Fibroblast of lung (primary cell): ENCODE measurements around the gene SRP14. TPM values are rescaled to one million over a fixed set of nuclear protein-coding genes. Genes with fewer than 3 reads are reported as not detected.

Experiments
- DNase-seq, 2 donors: peaks; one replicate each; pipeline versions ENCODE4 v3.0.0 to v3.0.0-alpha.2; 2010; ENCODE audit warnings: low read depth in 2 of 2
- H2AFZ ChIP-seq: 2 replicates; pipeline ENCODE4 v1.5.1; 2012; ENCODE audit warnings: low read length, control low read depth, inconsistent platforms
- H3K27ac ChIP-seq: 2 replicates; pipeline ENCODE4 v1.5.1; 2011; ENCODE audit warnings: low read length, control low read depth; ENCODE audit not compliant: insufficient read depth
- H3K27me3 ChIP-seq: 2 replicates; pipeline ENCODE4 v1.5.1; 2011; ENCODE audit warnings: mild to moderate bottlenecking, low read length; ENCODE audit not compliant: control insufficient read depth, insufficient read depth
- H3K36me3 ChIP-seq: 2 replicates; pipeline ENCODE4 v1.5.1; 2011; ENCODE audit warnings: low read length; ENCODE audit not compliant: control insufficient read depth, insufficient read depth
- H3K4me1 ChIP-seq: 2 replicates; pipeline ENCODE4 v1.5.1; 2011; ENCODE audit warnings: low read length; ENCODE audit not compliant: control insufficient read depth, insufficient read depth; ENCODE audit errors: extremely low read depth
- H3K4me2 ChIP-seq: 2 replicates; pipeline ENCODE4 v1.5.1; 2011; ENCODE audit warnings: low read length, control low read depth; ENCODE audit not compliant: insufficient read depth; ENCODE audit errors: extremely low read depth
- H3K4me3 ChIP-seq, 4 experiments: fragments of 200-600 bp in 1 of 4; sonication (generic) in 1 of 4; replicated peaks in 1 of 4; 2 replicates each; pipeline ENCODE4 v1.5.1; 2011 to 2016; ENCODE audit warnings: low read length in 4 of 4, low read depth in 3 of 4, mild to moderate bottlenecking in 3 of 4, control low read depth in 2 of 4, inconsistent platforms in 1 of 4, mixed read lengths in 1 of 4; ENCODE audit not compliant: insufficient read depth in 1 of 4; ENCODE audit errors: control extremely low read depth in 1 of 4
- H3K79me2 ChIP-seq: 2 replicates; pipeline ENCODE4 v1.5.1; 2012; ENCODE audit warnings: mild to moderate bottlenecking, low read length, inconsistent platforms; ENCODE audit not compliant: control insufficient read depth, insufficient read depth
- H3K9ac ChIP-seq: 2 replicates; pipeline ENCODE4 v1.5.1; 2011; ENCODE audit warnings: mild to moderate bottlenecking, low read length, control low read depth; ENCODE audit not compliant: insufficient read depth
- H3K9me3 ChIP-seq: 2 replicates; pipeline ENCODE4 v1.5.1; 2012; ENCODE audit warnings: low read depth, low read length; ENCODE audit not compliant: control insufficient read depth, insufficient read depth
- H4K20me1 ChIP-seq: 2 replicates; pipeline ENCODE4 v1.5.1; 2011; ENCODE audit warnings: low read length; ENCODE audit not compliant: control insufficient read depth, insufficient read depth; ENCODE audit errors: extremely low read depth
- CTCF ChIP-seq, 2 donors: IDR thresholded peaks in 1 of 2; conservative IDR thresholded peaks in 1 of 2; 1 replicate in 1 of 2; 2 replicates in 1 of 2; pipeline ENCODE4 v1.5.1; 2011 to 2012; ENCODE audit warnings: low read length in 2 of 2, control low read depth in 1 of 2, inconsistent platforms in 1 of 2, low read depth in 1 of 2, mild to moderate bottlenecking in 1 of 2
- EZH2 ChIP-seq: IDR thresholded peaks from 2 replicates; pipeline ENCODE4 v1.5.1; 2012; ENCODE audit warnings: low read length, control low read depth, mild to moderate bottlenecking; ENCODE audit errors: missing control alignments
- polyA plus RNA-seq, 2 donors: library from polyadenylated mRNA; depleted of rRNA in 1 of 2; stranded (reverse) in 1 of 2; unstranded in 1 of 2; fragments of >200 nt; gene quantifications; 2 replicates each; pipeline ENCODE4 v1.2.1, GENCODE V29; 2011 to 2012; ENCODE audit warnings: missing spikeins in 1 of 2
- total RNA-seq: library from RNA; depleted of rRNA; stranded (reverse); fragments of >200 nt; gene quantifications from 2 replicates; pipeline ENCODE4 v1.2.1, GENCODE V29; 2014

Gene SRP14
- total and polyA plus RNA-seq, 2 donors (not counting 1 experiment from before 2014, with no cell fraction given) = 162 to 465 TPM

DNA sequence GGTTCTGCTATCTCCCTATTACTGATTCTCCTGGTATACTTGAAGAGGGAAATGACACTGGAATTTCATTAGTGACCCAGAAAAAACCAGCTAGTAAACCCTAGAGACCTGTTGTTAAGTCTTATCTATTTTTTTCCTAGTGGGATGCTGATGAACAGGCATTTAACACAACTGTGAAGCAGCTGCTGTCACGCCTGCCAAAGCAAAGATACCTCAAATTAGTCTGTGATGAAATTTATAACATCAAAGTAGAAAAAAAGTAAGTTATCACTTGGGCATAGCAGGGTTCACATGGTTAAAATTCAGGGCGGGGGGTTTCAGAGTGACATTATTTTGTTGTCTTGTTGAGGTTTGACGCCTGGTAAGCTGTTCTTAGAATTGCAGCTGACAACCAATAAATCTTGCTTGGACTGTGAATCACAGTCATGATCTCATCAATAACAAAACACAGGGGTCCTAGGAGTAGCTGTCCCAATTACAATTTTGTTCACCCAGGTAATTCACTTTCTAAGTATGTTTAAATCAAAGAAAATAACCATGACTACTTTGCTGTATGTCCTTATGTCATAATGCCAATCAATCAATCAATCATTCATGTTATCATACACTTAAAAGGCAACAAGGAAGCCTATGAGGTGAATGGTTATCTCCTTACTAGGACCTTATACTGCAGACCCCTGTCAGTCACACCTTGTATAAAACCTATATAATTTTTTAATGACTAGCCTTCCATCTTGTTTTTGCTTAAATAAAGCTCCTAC lies 4.6 kb downstream of the SRP14 start:
- no peak for DNase-seq
- H3K4me1 ChIP-seq = no peaks in the 10 kb centered on the region
- TF ChIP-seq EZH2 (no peak), CTCF (conservative IDR thresholded peaks at IDR 0.05 in 1 of 2, IDR thresholded peaks at IDR 0.05 in 1 of 2; ENCODE audit: low read depth in 1 of 2, low read length in 2 of 2) (no peak)
- no peak overlapping the region for H3K27ac ChIP-seq
- no peaks in the 10 kb centered on the region for H4K20me1 ChIP-seq
- H3K79me2 ChIP-seq = peaks cover 16% of the 10 kb centered on the region
- no peaks in the 10 kb centered on the region for H3K27me3 ChIP-seq
- no peak overlapping the region for H3K4me2 ChIP-seq
- H3K9ac ChIP-seq = no peak overlapping the region
- H3K4me3 ChIP-seq = no peak overlapping the region
- no peaks in the 10 kb centered on the region for H3K9me3 ChIP-seq
- H2AFZ ChIP-seq = no peak overlapping the region
- H3K36me3 ChIP-seq = peaks cover 9% of the 10 kb centered on the region

- TF ChIP-seq CTCF (conservative IDR thresholded peaks at IDR 0.05 in 1 of 2, IDR thresholded peaks at IDR 0.05 in 1 of 2; ENCODE audit: low read depth in 1 of 2, low read length in 2 of 2) = no peak
- no peaks in the 10 kb centered on the region for H3K4me1 ChIP-seq
- H3K9me3 ChIP-seq = no peaks in the 10 kb centered on the region
- no peak for DNase-seq
- peaks cover 9% of the 10 kb centered on the region for H3K36me3 ChIP-seq
- no peak overlapping the region for H2AFZ ChIP-seq
- no peaks in the 10 kb centered on the region for H3K79me2 ChIP-seq
- H3K27ac ChIP-seq = no peak overlapping the region
- no peak overlapping the region for H3K9ac ChIP-seq
- no peak overlapping the region for H3K4me2 ChIP-seq
- no peak overlapping the region for H3K4me3 ChIP-seq
- H4K20me1 ChIP-seq = no peaks in the 10 kb centered on the region
- H3K27me3 ChIP-seq = no peaks in the 10 kb centered on the region
Measured at GRCh38 chr15:40032125-40032839, 6.7 kb downstream of the SRP14 start.

GRCh38 chr15:40031300-40031699 lies 7.7 kb downstream of the SRP14 start:
- no peak overlapping the region for H3K9ac ChIP-seq
- no peak for DNase-seq
- H3K27me3 ChIP-seq = no peaks in the 10 kb centered on the region
- H3K79me2 ChIP-seq = no peaks in the 10 kb centered on the region
- H3K4me1 ChIP-seq = no peaks in the 10 kb centered on the region
- no peak overlapping the region for H2AFZ ChIP-seq
- H3K27ac ChIP-seq = no peak overlapping the region
- H4K20me1 ChIP-seq = no peaks in the 10 kb centered on the region
- no peak overlapping the region for H3K4me3 ChIP-seq
- H3K36me3 ChIP-seq = peaks cover 9% of the 10 kb centered on the region
- no peak for TF ChIP-seq CTCF (conservative IDR thresholded peaks at IDR 0.05 in 1 of 2, IDR thresholded peaks at IDR 0.05 in 1 of 2; ENCODE audit: low read depth in 1 of 2, low read length in 2 of 2)
- no peak for TF ChIP-seq EZH2
- H3K9me3 ChIP-seq = no peaks in the 10 kb centered on the region
- H3K4me2 ChIP-seq = no peak overlapping the region
